ENCODE measurements around the gene FSTL5.

Gene FSTL5

DNA sequence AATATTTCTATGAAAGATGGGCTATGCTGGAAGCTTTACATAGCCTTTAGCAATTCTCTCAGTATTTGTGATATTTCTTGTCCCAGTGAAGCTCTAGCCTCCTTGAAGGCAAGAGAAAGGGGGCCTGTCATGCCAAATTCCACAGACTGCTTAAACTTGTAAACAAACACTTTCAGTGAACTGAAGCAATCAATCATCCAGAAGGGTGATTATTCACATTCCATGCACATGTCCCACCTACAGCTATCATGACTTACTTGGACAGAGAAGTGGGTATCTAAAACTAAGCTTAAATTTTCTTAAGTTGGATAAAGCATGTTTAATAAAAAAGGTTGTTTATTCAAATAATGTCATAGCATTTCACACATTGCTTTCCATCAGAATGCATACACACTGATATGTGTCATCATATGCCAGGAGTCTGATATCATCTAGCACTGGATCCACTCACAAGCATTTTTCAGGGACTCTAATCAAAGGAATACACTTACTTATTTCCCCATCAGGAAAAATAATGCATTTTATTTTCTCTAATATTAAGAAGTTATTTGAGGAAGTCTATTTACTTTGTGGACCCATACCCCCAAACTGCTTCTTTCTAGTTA is 1.2 kb upstream of the FSTL5 start:
- no peak for TF ChIP-seq POLR2AphosphoS5 (IDR thresholded peaks at IDR 0.05; ENCODE audit: low read depth, low read length)
- TF ChIP-seq, protein P1, sequence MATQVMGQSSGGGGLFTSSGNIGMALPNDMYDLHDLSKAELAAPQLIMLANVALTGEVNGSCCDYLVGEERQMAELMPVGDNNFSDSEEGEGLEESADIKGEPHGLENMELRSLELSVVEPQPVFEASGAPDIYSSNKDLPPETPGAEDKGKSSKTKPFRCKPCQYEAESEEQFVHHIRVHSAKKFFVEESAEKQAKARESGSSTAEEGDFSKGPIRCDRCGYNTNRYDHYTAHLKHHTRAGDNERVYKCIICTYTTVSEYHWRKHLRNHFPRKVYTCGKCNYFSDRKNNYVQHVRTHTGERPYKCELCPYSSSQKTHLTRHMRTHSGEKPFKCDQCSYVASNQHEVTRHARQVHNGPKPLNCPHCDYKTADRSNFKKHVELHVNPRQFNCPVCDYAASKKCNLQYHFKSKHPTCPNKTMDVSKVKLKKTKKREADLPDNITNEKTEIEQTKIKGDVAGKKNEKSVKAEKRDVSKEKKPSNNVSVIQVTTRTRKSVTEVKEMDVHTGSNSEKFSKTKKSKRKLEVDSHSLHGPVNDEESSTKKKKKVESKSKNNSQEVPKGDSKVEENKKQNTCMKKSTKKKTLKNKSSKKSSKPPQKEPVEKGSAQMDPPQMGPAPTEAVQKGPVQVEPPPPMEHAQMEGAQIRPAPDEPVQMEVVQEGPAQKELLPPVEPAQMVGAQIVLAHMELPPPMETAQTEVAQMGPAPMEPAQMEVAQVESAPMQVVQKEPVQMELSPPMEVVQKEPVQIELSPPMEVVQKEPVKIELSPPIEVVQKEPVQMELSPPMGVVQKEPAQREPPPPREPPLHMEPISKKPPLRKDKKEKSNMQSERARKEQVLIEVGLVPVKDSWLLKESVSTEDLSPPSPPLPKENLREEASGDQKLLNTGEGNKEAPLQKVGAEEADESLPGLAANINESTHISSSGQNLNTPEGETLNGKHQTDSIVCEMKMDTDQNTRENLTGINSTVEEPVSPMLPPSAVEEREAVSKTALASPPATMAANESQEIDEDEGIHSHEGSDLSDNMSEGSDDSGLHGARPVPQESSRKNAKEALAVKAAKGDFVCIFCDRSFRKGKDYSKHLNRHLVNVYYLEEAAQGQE (IDR thresholded peaks at IDR 0.05; ENCODE audit: insufficient read depth in 1 of 2, low read depth in 2 of 2, low read length in 2 of 2), result no peak
- TF ChIP-seq SIN3A (IDR thresholded peaks at IDR 0.05; ENCODE audit: borderline replicate concordance, insufficient read depth, low read length), result no peak
- TF ChIP-seq FOXP2 (optimal IDR thresholded peaks at IDR 0.05; ENCODE audit: borderline replicate concordance, extremely low read depth, extremely low read length, insufficient read depth), result no peak
- TF ChIP-seq TAF1 (IDR thresholded peaks at IDR 0.05; ENCODE audit: borderline replicate concordance, insufficient read depth, low read length), result no peak

- TF ChIP-seq, protein P1 (IDR thresholded peaks at IDR 0.05; ENCODE audit: insufficient read depth in 1 of 2, low read depth in 2 of 2, low read length in 2 of 2), result no peak
- TF ChIP-seq POLR2AphosphoS5 (IDR thresholded peaks at IDR 0.05; ENCODE audit: low read depth, low read length), result no peak
- TF ChIP-seq TAF1 (IDR thresholded peaks at IDR 0.05; ENCODE audit: borderline replicate concordance, insufficient read depth, low read length), result no peak
- no peak for TF ChIP-seq SIN3A (IDR thresholded peaks at IDR 0.05; ENCODE audit: borderline replicate concordance, insufficient read depth, low read length)
- no peak for TF ChIP-seq FOXP2 (optimal IDR thresholded peaks at IDR 0.05; ENCODE audit: borderline replicate concordance, extremely low read depth, extremely low read length, insufficient read depth)
Measured at GRCh38 chr4:162162672-162163071, 1.1 kb downstream of the FSTL5 start.

GRCh38 chr4:162157241-162157640 is 6.6 kb downstream of the FSTL5 start:
- TF ChIP-seq POLR2AphosphoS5 (IDR thresholded peaks at IDR 0.05; ENCODE audit: low read depth, low read length) (no peak), FOXP2 (optimal IDR thresholded peaks at IDR 0.05; ENCODE audit: borderline replicate concordance, extremely low read depth, extremely low read length, insufficient read depth) (no peak), TAF1 (IDR thresholded peaks at IDR 0.05; ENCODE audit: borderline replicate concordance, insufficient read depth, low read length) (no peak), SIN3A (IDR thresholded peaks at IDR 0.05; ENCODE audit: borderline replicate concordance, insufficient read depth, low read length) (no peak)

- no peak for TF ChIP-seq FOXP2 (optimal IDR thresholded peaks at IDR 0.05; ENCODE audit: borderline replicate concordance, extremely low read depth, extremely low read length, insufficient read depth)
- TF ChIP-seq, protein P1 (IDR thresholded peaks at IDR 0.05; ENCODE audit: insufficient read depth in 1 of 2, low read depth in 2 of 2, low read length in 2 of 2), result no peak
- TF ChIP-seq SIN3A (IDR thresholded peaks at IDR 0.05; ENCODE audit: borderline replicate concordance, insufficient read depth, low read length), result no peak
- no peak for TF ChIP-seq TAF1 (IDR thresholded peaks at IDR 0.05; ENCODE audit: borderline replicate concordance, insufficient read depth, low read length)
- TF ChIP-seq POLR2AphosphoS5 (IDR thresholded peaks at IDR 0.05; ENCODE audit: low read depth, low read length), result no peak
Measured at GRCh38 chr4:162154862-162155540, 8.8 kb downstream of the FSTL5 start.

- TF ChIP-seq TAF1 (IDR thresholded peaks at IDR 0.05; ENCODE audit: borderline replicate concordance, insufficient read depth, low read length) (no peak), FOXP2 (optimal IDR thresholded peaks at IDR 0.05; ENCODE audit: borderline replicate concordance, extremely low read depth, extremely low read length, insufficient read depth) (no peak), SIN3A (IDR thresholded peaks at IDR 0.05; ENCODE audit: borderline replicate concordance, insufficient read depth, low read length) (no peak), POLR2AphosphoS5 (IDR thresholded peaks at IDR 0.05; ENCODE audit: low read depth, low read length) (no peak)
- TF ChIP-seq, protein P1 (IDR thresholded peaks at IDR 0.05; ENCODE audit: insufficient read depth in 1 of 2, low read depth in 2 of 2, low read length in 2 of 2), result no peak
Measured at GRCh38 chr4:162151850-162152249, 11.9 kb downstream of the FSTL5 start.
